ENCODE data around the gene ZNF385B. TPM values are rescaled to one million over a fixed set of nuclear protein-coding genes. Genes with fewer than 3 reads are reported as not detected.

Gene ZNF385B
- total and polyA plus RNA-seq, 2 donors from 2014 or later, result 5.9 to 10.9 TPM

GRCh38 chr2:179741317-179741716 is 120.1 kb downstream of the ZNF385B start:
- FAIRE-seq (no peak), DNase-seq (no peak)
- no peaks in the 10 kb centered on the region for H3K4me1 ChIP-seq (ENCODE audit: control insufficient read depth in 2 of 3, insufficient read depth in 2 of 3, low read depth in 1 of 3, low read length in 3 of 3)
- H3K9ac ChIP-seq (ENCODE audit: low read length in 3 of 3), result no peak overlapping the region
- no peak overlapping the region for H3K27ac ChIP-seq (ENCODE audit: low read depth in 2 of 2, low read length in 2 of 2)
- no peaks in the 10 kb centered on the region for H3K27me3 ChIP-seq (ENCODE audit: control insufficient read depth, insufficient read depth, low read length)
- intact Hi-C loops (cut with DNase I), result loop anchor here (10.0 kb wide), 1 partner anchor 317 kb away; no protein-coding TSS in a partner anchor
- H3K4me3 ChIP-seq (ENCODE audit: low read length in 3 of 3), result no peak overlapping the region
- TF ChIP-seq CTCF (IDR thresholded peaks at IDR 0.05; ENCODE audit: borderline replicate concordance, extremely low read depth, insufficient read depth), result no peak
- H3K36me3 ChIP-seq (ENCODE audit: control insufficient read depth in 2 of 3, insufficient read depth in 3 of 3, low read length in 3 of 3), result no peaks in the 10 kb centered on the region
- no peaks in the 10 kb centered on the region for H3K9me3 ChIP-seq (ENCODE audit: control insufficient read depth in 2 of 3, insufficient read depth in 1 of 3, low read length in 3 of 3)

GRCh38 chr2:179729966-179730365 is 131.4 kb downstream of the ZNF385B start:
- Histone ChIP-seq H3K4me3 (ENCODE audit: low read length in 3 of 3) (no peak overlapping the region), H3K9ac (ENCODE audit: low read length in 3 of 3) (no peak overlapping the region), H3K27me3 (ENCODE audit: control insufficient read depth, insufficient read depth, low read length) (no peaks in the 10 kb centered on the region), H3K9me3 (ENCODE audit: control insufficient read depth in 2 of 3, insufficient read depth in 1 of 3, low read length in 3 of 3) (no peaks in the 10 kb centered on the region), H3K27ac (ENCODE audit: low read depth in 2 of 2, low read length in 2 of 2) (no peak overlapping the region), H3K4me1 (ENCODE audit: control insufficient read depth in 2 of 3, insufficient read depth in 2 of 3, low read depth in 1 of 3, low read length in 3 of 3) (no peaks in the 10 kb centered on the region), H3K36me3 (ENCODE audit: control insufficient read depth in 2 of 3, insufficient read depth in 3 of 3, low read length in 3 of 3) (no peaks in the 10 kb centered on the region)
- FAIRE-seq, result no peak
- DNase-seq, result no peak
- TF ChIP-seq CTCF (IDR thresholded peaks at IDR 0.05; ENCODE audit: borderline replicate concordance, extremely low read depth, insufficient read depth), result no peak
- intact Hi-C loops (cut with DNase I), result no loop called here

- no peaks in the 10 kb centered on the region for H3K27me3 ChIP-seq (ENCODE audit: control insufficient read depth, insufficient read depth, low read length)
- H3K9me3 ChIP-seq (ENCODE audit: control insufficient read depth in 2 of 3, insufficient read depth in 1 of 3, low read length in 3 of 3), result no peaks in the 10 kb centered on the region
- no peaks in the 10 kb centered on the region for H3K36me3 ChIP-seq (ENCODE audit: control insufficient read depth in 2 of 3, insufficient read depth in 3 of 3, low read length in 3 of 3)
- no peak overlapping the region for H3K27ac ChIP-seq (ENCODE audit: low read depth in 2 of 2, low read length in 2 of 2)
- H3K4me3 ChIP-seq (ENCODE audit: low read length in 3 of 3), result no peak overlapping the region
- peak; percentile 41 for FAIRE-seq
- no peak for TF ChIP-seq CTCF (IDR thresholded peaks at IDR 0.05; ENCODE audit: borderline replicate concordance, extremely low read depth, insufficient read depth)
- no peak overlapping the region for H3K9ac ChIP-seq (ENCODE audit: low read length in 3 of 3)
- peak in 1 of 5 donors; percentile 27 for DNase-seq
- intact Hi-C loops (cut with DNase I), result no loop called here
- H3K4me1 ChIP-seq (ENCODE audit: control insufficient read depth in 2 of 3, insufficient read depth in 2 of 3, low read depth in 1 of 3, low read length in 3 of 3), result no peaks in the 10 kb centered on the region
Measured at GRCh38 chr2:179726461-179727180, 134.8 kb downstream of the ZNF385B start.
